HepG2 (cell line): ENCODE results near the gene FAM43B.

ENCODE experiments used
- MAFK ChIP-seq, 2 experiments: IDR thresholded peaks in 1 of 2; conservative IDR thresholded peaks in 1 of 2; 2 replicates each; pipeline ENCODE4 v1.6.1; 2011; ENCODE audit warnings: improper control_type of control experiment in 2 of 2, low read length in 2 of 2
- MXI1 ChIP-seq: IDR thresholded peaks from 3 replicates; pipeline ENCODE4 v1.6.1; 2012; ENCODE audit warnings: low read depth, low read length, inconsistent platforms, borderline replicate concordance
- SP1 ChIP-seq, 2 experiments: fragments of 450-650 bp in 1 of 2; sonication (generic) in 1 of 2; formaldehyde crosslinking in 1 of 2; IDR thresholded peaks; 2 replicates each; pipeline versions ENCODE4 v1.4.0 to v1.6.1; 2016 to 2020; ENCODE audit warnings: missing genetic modification reagents in 1 of 2
- TF ChIP-seq, protein P1 (sequence below): sonication (generic); formaldehyde crosslinking; IDR thresholded peaks from 2 replicates; pipeline ENCODE4 v1.5.0; 2020; ENCODE audit warnings: mild to moderate bottlenecking, missing genetic modification reagents
- TF ChIP-seq, protein P2 (sequence below): sonication (generic); formaldehyde crosslinking; IDR thresholded peaks from 2 replicates; pipeline ENCODE4 v1.5.0; 2020; ENCODE audit warnings: mild to moderate bottlenecking, missing genetic modification reagents, moderate library complexity
- TF ChIP-seq, protein P3 (sequence below): IDR thresholded peaks from 2 replicates; pipeline ENCODE4 v1.6.1; 2018; ENCODE audit warnings: missing genetic modification reagents, mild to moderate bottlenecking, missing compliant biosample characterization
- TF ChIP-seq, protein P4 (sequence below): sonication (generic); formaldehyde crosslinking; IDR thresholded peaks from 2 replicates; pipeline ENCODE4 v1.4.0; 2020; ENCODE audit warnings: missing genetic modification reagents

DNA sequence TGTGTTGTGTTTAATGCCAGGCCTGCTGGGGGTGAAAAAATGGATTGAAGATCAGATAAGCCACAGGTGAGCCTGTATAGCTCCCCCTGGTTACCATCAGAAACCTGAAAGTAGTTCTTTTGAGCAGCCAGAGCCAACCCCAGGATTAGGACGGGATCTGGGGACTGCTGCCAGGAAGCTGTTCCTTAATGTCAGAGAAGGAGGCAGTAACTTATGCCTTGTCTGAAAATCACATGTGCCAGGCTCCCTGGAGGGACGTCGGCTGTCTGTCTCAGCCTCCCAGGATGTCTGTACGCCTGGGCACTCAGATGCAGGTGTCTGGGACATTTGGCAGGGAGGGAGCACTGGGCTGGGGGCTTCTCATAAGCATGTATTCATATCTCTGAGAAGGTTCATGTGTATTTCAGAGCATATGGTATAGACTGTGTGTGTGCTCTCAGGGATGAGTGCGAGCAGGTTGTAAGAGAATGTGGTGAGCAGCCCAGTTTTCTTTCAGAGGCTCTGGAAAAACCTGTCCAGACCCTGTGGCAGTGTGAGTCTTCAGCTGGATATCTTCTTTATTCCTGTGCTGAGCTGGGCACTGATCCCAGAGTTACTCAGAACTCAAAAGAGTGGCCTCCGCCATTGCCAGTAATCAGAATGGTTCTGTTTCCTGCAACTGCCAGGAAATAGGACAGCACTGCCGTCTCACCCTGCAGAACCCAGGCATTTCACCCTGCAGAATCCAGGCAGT lies 2.8 kb downstream of the FAM43B start:
- TF ChIP-seq, protein P1, sequence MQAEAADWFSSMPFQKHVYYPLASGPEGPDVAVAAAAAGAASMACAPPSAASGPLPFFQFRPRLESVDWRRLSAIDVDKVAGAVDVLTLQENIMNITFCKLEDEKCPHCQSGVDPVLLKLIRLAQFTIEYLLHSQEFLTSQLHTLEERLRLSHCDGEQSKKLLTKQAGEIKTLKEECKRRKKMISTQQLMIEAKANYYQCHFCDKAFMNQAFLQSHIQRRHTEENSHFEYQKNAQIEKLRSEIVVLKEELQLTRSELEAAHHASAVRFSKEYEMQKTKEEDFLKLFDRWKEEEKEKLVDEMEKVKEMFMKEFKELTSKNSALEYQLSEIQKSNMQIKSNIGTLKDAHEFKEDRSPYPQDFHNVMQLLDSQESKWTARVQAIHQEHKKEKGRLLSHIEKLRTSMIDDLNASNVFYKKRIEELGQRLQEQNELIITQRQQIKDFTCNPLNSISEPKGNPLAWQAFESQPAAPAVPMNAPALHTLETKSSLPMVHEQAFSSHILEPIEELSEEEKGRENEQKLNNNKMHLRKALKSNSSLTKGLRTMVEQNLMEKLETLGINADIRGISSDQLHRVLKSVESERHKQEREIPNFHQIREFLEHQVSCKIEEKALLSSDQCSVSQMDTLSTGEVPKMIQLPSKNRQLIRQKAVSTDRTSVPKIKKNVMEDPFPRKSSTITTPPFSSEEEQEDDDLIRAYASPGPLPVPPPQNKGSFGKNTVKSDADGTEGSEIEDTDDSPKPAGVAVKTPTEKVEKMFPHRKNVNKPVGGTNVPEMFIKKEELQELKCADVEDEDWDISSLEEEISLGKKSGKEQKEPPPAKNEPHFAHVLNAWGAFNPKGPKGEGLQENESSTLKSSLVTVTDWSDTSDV (CRISPR knock-in tag): no peak
- TF ChIP-seq, protein P2, sequence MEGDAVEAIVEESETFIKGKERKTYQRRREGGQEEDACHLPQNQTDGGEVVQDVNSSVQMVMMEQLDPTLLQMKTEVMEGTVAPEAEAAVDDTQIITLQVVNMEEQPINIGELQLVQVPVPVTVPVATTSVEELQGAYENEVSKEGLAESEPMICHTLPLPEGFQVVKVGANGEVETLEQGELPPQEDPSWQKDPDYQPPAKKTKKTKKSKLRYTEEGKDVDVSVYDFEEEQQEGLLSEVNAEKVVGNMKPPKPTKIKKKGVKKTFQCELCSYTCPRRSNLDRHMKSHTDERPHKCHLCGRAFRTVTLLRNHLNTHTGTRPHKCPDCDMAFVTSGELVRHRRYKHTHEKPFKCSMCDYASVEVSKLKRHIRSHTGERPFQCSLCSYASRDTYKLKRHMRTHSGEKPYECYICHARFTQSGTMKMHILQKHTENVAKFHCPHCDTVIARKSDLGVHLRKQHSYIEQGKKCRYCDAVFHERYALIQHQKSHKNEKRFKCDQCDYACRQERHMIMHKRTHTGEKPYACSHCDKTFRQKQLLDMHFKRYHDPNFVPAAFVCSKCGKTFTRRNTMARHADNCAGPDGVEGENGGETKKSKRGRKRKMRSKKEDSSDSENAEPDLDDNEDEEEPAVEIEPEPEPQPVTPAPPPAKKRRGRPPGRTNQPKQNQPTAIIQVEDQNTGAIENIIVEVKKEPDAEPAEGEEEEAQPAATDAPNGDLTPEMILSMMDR (CRISPR knock-in tag): no peak
- TF ChIP-seq, protein P3, sequence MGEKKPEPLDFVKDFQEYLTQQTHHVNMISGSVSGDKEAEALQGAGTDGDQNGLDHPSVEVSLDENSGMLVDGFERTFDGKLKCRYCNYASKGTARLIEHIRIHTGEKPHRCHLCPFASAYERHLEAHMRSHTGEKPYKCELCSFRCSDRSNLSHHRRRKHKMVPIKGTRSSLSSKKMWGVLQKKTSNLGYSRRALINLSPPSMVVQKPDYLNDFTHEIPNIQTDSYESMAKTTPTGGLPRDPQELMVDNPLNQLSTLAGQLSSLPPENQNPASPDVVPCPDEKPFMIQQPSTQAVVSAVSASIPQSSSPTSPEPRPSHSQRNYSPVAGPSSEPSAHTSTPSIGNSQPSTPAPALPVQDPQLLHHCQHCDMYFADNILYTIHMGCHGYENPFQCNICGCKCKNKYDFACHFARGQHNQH (CRISPR knock-in tag): no peak
- TF ChIP-seq MXI1 (no peak), SP1 (IDR thresholded peaks at IDR 0.05) (no peak), SP1 (CRISPR knock-in tag; IDR thresholded peaks at IDR 0.05) (no peak), MAFK (conservative IDR thresholded peaks at IDR 0.05 in 1 of 2, IDR thresholded peaks at IDR 0.05 in 1 of 2; ENCODE audit: low read length in 2 of 2) (no peak)
- TF ChIP-seq, protein P4, sequence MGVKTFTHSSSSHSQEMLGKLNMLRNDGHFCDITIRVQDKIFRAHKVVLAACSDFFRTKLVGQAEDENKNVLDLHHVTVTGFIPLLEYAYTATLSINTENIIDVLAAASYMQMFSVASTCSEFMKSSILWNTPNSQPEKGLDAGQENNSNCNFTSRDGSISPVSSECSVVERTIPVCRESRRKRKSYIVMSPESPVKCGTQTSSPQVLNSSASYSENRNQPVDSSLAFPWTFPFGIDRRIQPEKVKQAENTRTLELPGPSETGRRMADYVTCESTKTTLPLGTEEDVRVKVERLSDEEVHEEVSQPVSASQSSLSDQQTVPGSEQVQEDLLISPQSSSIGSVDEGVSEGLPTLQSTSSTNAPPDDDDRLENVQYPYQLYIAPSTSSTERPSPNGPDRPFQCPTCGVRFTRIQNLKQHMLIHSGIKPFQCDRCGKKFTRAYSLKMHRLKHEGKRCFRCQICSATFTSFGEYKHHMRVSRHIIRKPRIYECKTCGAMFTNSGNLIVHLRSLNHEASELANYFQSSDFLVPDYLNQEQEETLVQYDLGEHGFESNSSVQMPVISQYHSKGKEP (CRISPR knock-in tag): no peak
